Muscle layer of duodenum (tissue), 2 donors: ENCODE measurements around the gene BCL11B.

Experiments
- H3K27ac ChIP-seq: one replicate; pipeline ENCODE4 v1.7.0; 2013; ENCODE audit warnings: mild to moderate bottlenecking, low read length
- H3K27me3 ChIP-seq: one replicate; pipeline ENCODE4 v1.7.0; 2013; ENCODE audit warnings: low read depth, mild to moderate bottlenecking, control low read depth, low read length
- H3K36me3 ChIP-seq, 2 donors: one replicate each; pipeline ENCODE4 v1.7.0; 2013; ENCODE audit warnings: low read length in 2 of 2, control low read depth in 1 of 2, mild to moderate bottlenecking in 1 of 2; ENCODE audit not compliant: insufficient read depth in 2 of 2, control insufficient read depth in 1 of 2
- H3K4me1 ChIP-seq, 2 donors: one replicate each; pipeline ENCODE4 v1.7.0; 2013; ENCODE audit warnings: low read length in 2 of 2, mild to moderate bottlenecking in 2 of 2, control low read depth in 1 of 2, moderate library complexity in 1 of 2; ENCODE audit not compliant: insufficient read depth in 2 of 2, control insufficient read depth in 1 of 2
- H3K4me3 ChIP-seq, 2 donors: one replicate each; pipeline ENCODE4 v1.7.0; 2013; ENCODE audit warnings: low read length in 2 of 2, low read depth in 1 of 2, mild to moderate bottlenecking in 1 of 2
- H3K9me3 ChIP-seq, 2 donors: one replicate each; pipeline ENCODE4 v1.7.0; 2013; ENCODE audit warnings: low read length in 2 of 2, control low read depth in 1 of 2, mild to moderate bottlenecking in 1 of 2; ENCODE audit not compliant: control insufficient read depth in 1 of 2
- donor health status: healthy.

BCL11B gene

GRCh38 chr14:99248761-99249171 lies 23.2 kb downstream of the BCL11B start:
- no peaks in the 10 kb centered on the region for H3K36me3 ChIP-seq
- H3K4me3 ChIP-seq: no peak overlapping the region
- H3K27me3 ChIP-seq: peaks cover 17% of the 10 kb centered on the region
- no peak overlapping the region for H3K27ac ChIP-seq
- H3K9me3 ChIP-seq: no peaks in the 10 kb centered on the region
- H3K4me1 ChIP-seq: peaks cover 0 to 15% of the 10 kb centered on the region in 2 donors

GRCh38 chr14:99247772-99248171 lies 24.2 kb downstream of the BCL11B start:
- Histone ChIP-seq H3K4me3 (no peak overlapping the region), H3K36me3 (no peaks in the 10 kb centered on the region), H3K4me1 (peaks cover 0 to 15% of the 10 kb centered on the region in 2 donors), H3K9me3 (no peaks in the 10 kb centered on the region), H3K27ac (no peak overlapping the region), H3K27me3 (peaks cover 22% of the 10 kb centered on the region)

- no peak overlapping the region for H3K4me3 ChIP-seq
- peaks cover 22% of the 10 kb centered on the region for H3K27me3 ChIP-seq
- H3K36me3 ChIP-seq: no peaks in the 10 kb centered on the region
- H3K27ac ChIP-seq: no peak overlapping the region
- H3K4me1 ChIP-seq: peaks cover 0 to 15% of the 10 kb centered on the region in 2 donors
- no peaks in the 10 kb centered on the region for H3K9me3 ChIP-seq
These were observed 24.8 kb downstream of the BCL11B start for GRCh38 chr14:99247101-99247729.

GRCh38 chr14:99246536-99247097 lies 25.4 kb downstream of the BCL11B start:
- Histone ChIP-seq H3K27ac (no peak overlapping the region), H3K4me1 (peaks cover 0 to 15% of the 10 kb centered on the region in 2 donors), H3K36me3 (no peaks in the 10 kb centered on the region), H3K9me3 (no peaks in the 10 kb centered on the region), H3K27me3 (peaks cover 22% of the 10 kb centered on the region), H3K4me3 (peak overlapping the region in 1 of 2 donors; percentile 55)

- H3K36me3 ChIP-seq: no peaks in the 10 kb centered on the region
- no peaks in the 10 kb centered on the region for H3K9me3 ChIP-seq
- H3K27me3 ChIP-seq: peaks cover 22% of the 10 kb centered on the region
- H3K4me1 ChIP-seq: peaks cover 0 to 15% of the 10 kb centered on the region in 2 donors
- H3K4me3 ChIP-seq: peak overlapping the region in 1 of 2 donors; percentile 55
- H3K27ac ChIP-seq: no peak overlapping the region
These were observed 26.2 kb downstream of the BCL11B start for GRCh38 chr14:99245564-99246511.

- Histone ChIP-seq H3K27ac (peak overlapping the region; percentile 14), H3K9me3 (no peaks in the 10 kb centered on the region), H3K4me3 (no peak overlapping the region), H3K36me3 (no peaks in the 10 kb centered on the region), H3K27me3 (peaks cover 22% of the 10 kb centered on the region), H3K4me1 (peaks cover 0 to 15% of the 10 kb centered on the region in 2 donors)
These were observed 26.9 kb downstream of the BCL11B start for GRCh38 chr14:99244941-99245563.

- no peak overlapping the region for H3K4me3 ChIP-seq
- H3K27me3 ChIP-seq: peaks cover 22% of the 10 kb centered on the region
- H3K4me1 ChIP-seq: peaks cover 0 to 15% of the 10 kb centered on the region in 2 donors
- no peaks in the 10 kb centered on the region for H3K36me3 ChIP-seq
- no peak overlapping the region for H3K27ac ChIP-seq
- H3K9me3 ChIP-seq: no peaks in the 10 kb centered on the region
These were observed 27.6 kb downstream of the BCL11B start for GRCh38 chr14:99244367-99244901.

GRCh38 chr14:99242816-99243721 lies 28.9 kb downstream of the BCL11B start:
- Histone ChIP-seq H3K4me1 (peaks cover 0 to 15% of the 10 kb centered on the region in 2 donors), H3K4me3 (no peak overlapping the region), H3K36me3 (no peaks in the 10 kb centered on the region), H3K27me3 (peaks cover 22% of the 10 kb centered on the region), H3K27ac (no peak overlapping the region), H3K9me3 (no peaks in the 10 kb centered on the region)

- peaks cover 14% of the 10 kb centered on the region for H3K27me3 ChIP-seq
- no peak overlapping the region for H3K4me3 ChIP-seq
- H3K27ac ChIP-seq: no peak overlapping the region
- H3K4me1 ChIP-seq: peaks cover 0 to 15% of the 10 kb centered on the region in 2 donors
- no peaks in the 10 kb centered on the region for H3K36me3 ChIP-seq
- no peaks in the 10 kb centered on the region for H3K9me3 ChIP-seq
These were observed 29.8 kb downstream of the BCL11B start for GRCh38 chr14:99242238-99242637.

GRCh38 chr14:99241325-99242010 lies 30.5 kb downstream of the BCL11B start:
- H3K27ac ChIP-seq: no peak overlapping the region
- no peaks in the 10 kb centered on the region for H3K9me3 ChIP-seq
- peaks cover 0 to 10% of the 10 kb centered on the region in 2 donors for H3K4me1 ChIP-seq
- no peaks in the 10 kb centered on the region for H3K36me3 ChIP-seq
- H3K4me3 ChIP-seq: no peak overlapping the region
- H3K27me3 ChIP-seq: peaks cover 6% of the 10 kb centered on the region
